WTC11 (cell line): ENCODE results near the gene APOL1. TPM values are rescaled to one million over a fixed set of nuclear protein-coding genes. Genes with fewer than 3 reads are reported as not detected.
A peak's percentile ranks its signal among the peaks of the same experiment; 100 is the strongest.

ENCODE experiments used
- ATAC-seq: fragments of 200-7000 bp; cut with Tn5 transposase; 2 replicates; pipeline ENCODE4 v1.10.0; 2021; ENCODE audit warnings: mild to moderate bottlenecking, moderate library complexity
- CTCF ChIA-PET: fragments of 300-600 bp; sonication (Branson Sonifier 250); formaldehyde crosslinking; loops from one replicate; lab custom pipeline; 2021; ENCODE audit warnings: antibody characterized with exemption; lab: Charles Lee
- POLR2A ChIA-PET: fragments of 350-600 bp; sonication (Branson Sonifier 250); formaldehyde crosslinking; loops from one replicate; lab custom pipeline; 2021; ENCODE audit warnings: antibody characterized with exemption; lab: Charles Lee
- DNase-seq: peaks from one replicate; pipeline ENCODE4 v3.0.0; 2021; ENCODE audit warnings: low spot score
- H3K27ac Mint-ChIP-seq: 2 replicates; pipeline ENCODE4 v1.8.0; 2021; ENCODE audit warnings: mixed read lengths
- H3K27me3 Mint-ChIP-seq: 2 replicates; pipeline ENCODE4 v1.8.0; 2021; ENCODE audit warnings: low read depth, mild to moderate bottlenecking, moderate library complexity, mixed read lengths
- H3K36me3 Mint-ChIP-seq: 2 replicates; pipeline ENCODE4 v1.8.0; 2021; ENCODE audit warnings: mixed read lengths
- H3K4me1 Mint-ChIP-seq: 2 replicates; pipeline ENCODE4 v1.8.0; 2022; ENCODE audit warnings: mixed read lengths
- H3K4me3 Mint-ChIP-seq: 2 replicates; pipeline ENCODE4 v1.8.0; 2021; ENCODE audit warnings: mild to moderate bottlenecking, moderate library complexity, mixed read lengths
- H3K9me3 Mint-ChIP-seq: 2 replicates; pipeline ENCODE4 v1.8.0; 2021; ENCODE audit warnings: mixed read lengths
- FOXP1 ChIP-seq: sonication (generic); formaldehyde crosslinking; IDR thresholded peaks from 2 replicates; pipeline ENCODE4 v1.8.0; 2022; ENCODE audit warnings: missing genetic modification reagents, mild to moderate bottlenecking, moderate library complexity, borderline replicate concordance
- NR2C2 ChIP-seq: sonication (generic); formaldehyde crosslinking; IDR thresholded peaks from 2 replicates; pipeline ENCODE4 v1.8.0; 2022; ENCODE audit warnings: mild to moderate bottlenecking, missing genetic modification reagents
- OVOL2 ChIP-seq: fragments of 250-450 bp; sonication (Bioruptor Pico); IDR thresholded peaks from 2 replicates; pipeline ENCODE4 v1.9.0; 2021; ENCODE audit warnings: mild to moderate bottlenecking, borderline replicate concordance
- ZNF232 ChIP-seq: sonication (generic); formaldehyde crosslinking; IDR thresholded peaks from 2 replicates; pipeline ENCODE4 v1.8.0; 2022; ENCODE audit warnings: mild to moderate bottlenecking, missing genetic modification reagents
- ZNF423 ChIP-seq: fragments of 250-450 bp; sonication (Bioruptor Pico); IDR thresholded peaks from 2 replicates; pipeline ENCODE4 v2.1.2; 2022; ENCODE audit warnings: mild to moderate bottlenecking, moderate library complexity
- total RNA-seq: library from RNA; stranded (reverse); gene quantifications from 3 replicates; pipeline ENCODE4 v1.2.3, GENCODE V29; 2021
- TF ChIP-seq, protein P1 (sequence below): sonication (generic); formaldehyde crosslinking; IDR thresholded peaks from 2 replicates; pipeline ENCODE4 v1.8.0; 2023; ENCODE audit warnings: mild to moderate bottlenecking, missing genetic modification reagents
- TF ChIP-seq, protein P2 (sequence below): fragments of 200-600 bp; IDR thresholded peaks from 2 replicates; pipeline ENCODE4 v1.8.0; 2022; ENCODE audit warnings: antibody characterized with exemption
- TF ChIP-seq, protein P3 (sequence below): sonication (generic); formaldehyde crosslinking; IDR thresholded peaks from 2 replicates; pipeline ENCODE4 v1.8.0; 2022; ENCODE audit warnings: missing genetic modification reagents
- TF ChIP-seq, protein P4 (sequence below): sonication (generic); formaldehyde crosslinking; IDR thresholded peaks from 2 replicates; pipeline ENCODE4 v1.8.1; 2022; ENCODE audit warnings: mild to moderate bottlenecking, missing genetic modification reagents, moderate library complexity, borderline replicate concordance
- TF ChIP-seq, protein P5 (sequence below): sonication (generic); formaldehyde crosslinking; IDR thresholded peaks from 2 replicates; pipeline ENCODE4 v1.8.0; 2023; ENCODE audit warnings: missing genetic modification reagents, mild to moderate bottlenecking, borderline replicate concordance
- TF ChIP-seq, protein P6 (sequence below): sonication (generic); formaldehyde crosslinking; IDR thresholded peaks from 2 replicates; pipeline ENCODE4 v1.8.0; 2022; ENCODE audit warnings: mild to moderate bottlenecking, missing genetic modification reagents
- TF ChIP-seq, protein P7 (sequence below): fragments of 250-450 bp; sonication (Bioruptor Pico); IDR thresholded peaks from 2 replicates; pipeline ENCODE4 v1.9.0; 2021; ENCODE audit warnings: moderate library complexity, mild to moderate bottlenecking, inconsistent platforms, borderline replicate concordance

The APOL1 gene
- total RNA-seq, 1 experiment from 2014 or later = 0.35 TPM

DNA sequence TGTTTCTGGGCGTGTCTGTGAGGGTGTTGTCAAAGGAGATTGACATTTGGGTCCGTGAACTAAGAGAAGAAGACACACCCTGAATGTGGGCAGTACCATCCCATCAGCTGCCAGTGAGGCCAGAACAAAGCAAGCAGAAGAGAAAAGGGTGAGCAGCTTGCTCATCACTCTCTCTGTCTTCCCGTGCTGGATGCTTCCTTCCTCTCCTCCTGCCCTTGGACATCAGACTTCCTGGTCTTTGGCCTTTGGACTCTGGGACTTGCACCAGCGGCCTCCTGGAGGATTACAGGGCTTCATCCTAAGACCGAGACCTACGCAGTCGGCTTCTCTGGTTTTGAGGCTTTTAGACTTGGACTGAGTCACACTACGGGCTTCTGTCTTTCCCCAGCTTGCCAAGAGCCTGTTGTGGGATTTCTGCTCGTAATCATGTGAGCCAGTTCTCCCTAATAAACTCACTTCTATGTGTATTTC is 32.4 kb upstream of the APOL1 start:
- ATAC-seq (peak; percentile 47), DNase-seq (no peak)
- Mint-ChIP-seq H3K4me3 (no peak overlapping the region), H3K27ac (no peak overlapping the region), H3K4me1 (peaks cover 15% of the 10 kb centered on the region), H3K9me3 (no peaks in the 10 kb centered on the region), H3K27me3 (peaks cover 1% of the 10 kb centered on the region), H3K36me3 (no peaks in the 10 kb centered on the region)
- POLR2A ChIA-PET = no interaction called here
- TF ChIP-seq ZNF232 (CRISPR knock-in tag) = no peak
- TF ChIP-seq, protein P1, sequence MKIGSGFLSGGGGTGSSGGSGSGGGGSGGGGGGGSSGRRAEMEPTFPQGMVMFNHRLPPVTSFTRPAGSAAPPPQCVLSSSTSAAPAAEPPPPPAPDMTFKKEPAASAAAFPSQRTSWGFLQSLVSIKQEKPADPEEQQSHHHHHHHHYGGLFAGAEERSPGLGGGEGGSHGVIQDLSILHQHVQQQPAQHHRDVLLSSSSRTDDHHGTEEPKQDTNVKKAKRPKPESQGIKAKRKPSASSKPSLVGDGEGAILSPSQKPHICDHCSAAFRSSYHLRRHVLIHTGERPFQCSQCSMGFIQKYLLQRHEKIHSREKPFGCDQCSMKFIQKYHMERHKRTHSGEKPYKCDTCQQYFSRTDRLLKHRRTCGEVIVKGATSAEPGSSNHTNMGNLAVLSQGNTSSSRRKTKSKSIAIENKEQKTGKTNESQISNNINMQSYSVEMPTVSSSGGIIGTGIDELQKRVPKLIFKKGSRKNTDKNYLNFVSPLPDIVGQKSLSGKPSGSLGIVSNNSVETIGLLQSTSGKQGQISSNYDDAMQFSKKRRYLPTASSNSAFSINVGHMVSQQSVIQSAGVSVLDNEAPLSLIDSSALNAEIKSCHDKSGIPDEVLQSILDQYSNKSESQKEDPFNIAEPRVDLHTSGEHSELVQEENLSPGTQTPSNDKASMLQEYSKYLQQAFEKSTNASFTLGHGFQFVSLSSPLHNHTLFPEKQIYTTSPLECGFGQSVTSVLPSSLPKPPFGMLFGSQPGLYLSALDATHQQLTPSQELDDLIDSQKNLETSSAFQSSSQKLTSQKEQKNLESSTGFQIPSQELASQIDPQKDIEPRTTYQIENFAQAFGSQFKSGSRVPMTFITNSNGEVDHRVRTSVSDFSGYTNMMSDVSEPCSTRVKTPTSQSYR (CRISPR knock-in tag) = no peak
- CTCF ChIA-PET = interaction anchor here (0.8 to 1.6 kb wide), 4 partner anchors 9 to 76 kb away, joined by 3 to 8 read pairs (median 4); partner anchors contain the start of gene APOL2

DNA sequence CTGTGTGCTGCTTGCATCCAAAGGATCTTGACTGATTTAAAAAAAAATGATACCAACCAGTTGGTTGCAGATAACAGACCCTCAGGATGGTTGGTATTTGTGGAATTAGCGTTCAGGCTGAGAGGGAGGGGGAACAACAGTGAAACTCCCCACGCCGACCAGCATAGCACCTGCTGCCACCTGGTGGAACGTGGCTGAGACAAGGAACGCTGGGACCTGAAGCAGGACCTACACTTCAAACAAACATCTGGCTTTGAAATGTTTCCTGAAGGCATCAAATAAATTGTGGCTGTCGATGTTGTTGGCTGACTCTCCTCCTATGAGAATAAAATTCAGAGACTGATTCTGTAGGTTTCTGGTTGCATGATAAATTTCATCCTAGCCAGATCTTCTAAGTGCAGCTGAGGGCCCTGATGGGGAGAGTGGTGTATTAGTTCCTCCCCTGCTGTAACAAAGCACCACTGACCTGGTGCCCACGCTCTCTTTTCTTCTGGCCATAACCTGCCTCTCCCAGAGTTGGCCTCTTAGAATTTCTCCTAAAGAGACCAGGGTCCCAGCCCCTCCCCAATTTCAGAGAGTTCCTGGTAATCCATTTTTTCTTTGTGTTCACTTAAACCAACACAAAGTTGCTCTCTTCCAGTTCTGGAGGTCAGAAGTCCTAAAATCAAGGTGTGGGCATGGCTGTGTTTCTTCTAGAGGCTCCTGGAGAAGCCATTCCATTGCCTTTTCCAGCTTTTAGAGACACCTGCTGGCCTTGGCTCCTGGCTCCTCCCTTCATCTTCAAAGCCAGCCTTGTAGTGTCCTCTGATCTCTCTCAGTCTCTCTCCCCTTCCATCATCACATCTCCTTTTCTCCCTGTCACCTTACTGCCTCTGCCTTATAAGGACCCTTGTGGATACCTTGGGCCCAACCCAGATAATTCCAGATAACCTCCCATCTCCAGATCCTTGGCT is 30.9 kb upstream of the APOL1 start:
- ATAC-seq (peak; percentile 90), DNase-seq (peak; percentile 74)
- CTCF ChIA-PET = interaction anchor here (0.8 kb wide), 1 partner anchor 18 kb away, joined by 5 read pairs; no protein-coding TSS in a partner anchor
- Mint-ChIP-seq H3K27me3 (no peaks in the 10 kb centered on the region), H3K27ac (0 out of 2 replicates have a peak overlapping the region, but pooled peaks have one; percentile 58), H3K36me3 (no peaks in the 10 kb centered on the region), H3K4me3 (no peak overlapping the region), H3K4me1 (peaks cover 15% of the 10 kb centered on the region), H3K9me3 (no peaks in the 10 kb centered on the region)
- TF ChIP-seq, protein P2, sequence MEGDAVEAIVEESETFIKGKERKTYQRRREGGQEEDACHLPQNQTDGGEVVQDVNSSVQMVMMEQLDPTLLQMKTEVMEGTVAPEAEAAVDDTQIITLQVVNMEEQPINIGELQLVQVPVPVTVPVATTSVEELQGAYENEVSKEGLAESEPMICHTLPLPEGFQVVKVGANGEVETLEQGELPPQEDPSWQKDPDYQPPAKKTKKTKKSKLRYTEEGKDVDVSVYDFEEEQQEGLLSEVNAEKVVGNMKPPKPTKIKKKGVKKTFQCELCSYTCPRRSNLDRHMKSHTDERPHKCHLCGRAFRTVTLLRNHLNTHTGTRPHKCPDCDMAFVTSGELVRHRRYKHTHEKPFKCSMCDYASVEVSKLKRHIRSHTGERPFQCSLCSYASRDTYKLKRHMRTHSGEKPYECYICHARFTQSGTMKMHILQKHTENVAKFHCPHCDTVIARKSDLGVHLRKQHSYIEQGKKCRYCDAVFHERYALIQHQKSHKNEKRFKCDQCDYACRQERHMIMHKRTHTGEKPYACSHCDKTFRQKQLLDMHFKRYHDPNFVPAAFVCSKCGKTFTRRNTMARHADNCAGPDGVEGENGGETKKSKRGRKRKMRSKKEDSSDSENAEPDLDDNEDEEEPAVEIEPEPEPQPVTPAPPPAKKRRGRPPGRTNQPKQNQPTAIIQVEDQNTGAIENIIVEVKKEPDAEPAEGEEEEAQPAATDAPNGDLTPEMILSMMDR = peak; percentile 24; the same call in 1 of the 2 replicates
- TF ChIP-seq NR2C2 (no peak), ZNF423 (CRISPR knock-in tag) (no peak), OVOL2 (CRISPR knock-in tag) (no peak), FOXP1 (CRISPR knock-in tag) (no peak)
- TF ChIP-seq, protein P3, sequence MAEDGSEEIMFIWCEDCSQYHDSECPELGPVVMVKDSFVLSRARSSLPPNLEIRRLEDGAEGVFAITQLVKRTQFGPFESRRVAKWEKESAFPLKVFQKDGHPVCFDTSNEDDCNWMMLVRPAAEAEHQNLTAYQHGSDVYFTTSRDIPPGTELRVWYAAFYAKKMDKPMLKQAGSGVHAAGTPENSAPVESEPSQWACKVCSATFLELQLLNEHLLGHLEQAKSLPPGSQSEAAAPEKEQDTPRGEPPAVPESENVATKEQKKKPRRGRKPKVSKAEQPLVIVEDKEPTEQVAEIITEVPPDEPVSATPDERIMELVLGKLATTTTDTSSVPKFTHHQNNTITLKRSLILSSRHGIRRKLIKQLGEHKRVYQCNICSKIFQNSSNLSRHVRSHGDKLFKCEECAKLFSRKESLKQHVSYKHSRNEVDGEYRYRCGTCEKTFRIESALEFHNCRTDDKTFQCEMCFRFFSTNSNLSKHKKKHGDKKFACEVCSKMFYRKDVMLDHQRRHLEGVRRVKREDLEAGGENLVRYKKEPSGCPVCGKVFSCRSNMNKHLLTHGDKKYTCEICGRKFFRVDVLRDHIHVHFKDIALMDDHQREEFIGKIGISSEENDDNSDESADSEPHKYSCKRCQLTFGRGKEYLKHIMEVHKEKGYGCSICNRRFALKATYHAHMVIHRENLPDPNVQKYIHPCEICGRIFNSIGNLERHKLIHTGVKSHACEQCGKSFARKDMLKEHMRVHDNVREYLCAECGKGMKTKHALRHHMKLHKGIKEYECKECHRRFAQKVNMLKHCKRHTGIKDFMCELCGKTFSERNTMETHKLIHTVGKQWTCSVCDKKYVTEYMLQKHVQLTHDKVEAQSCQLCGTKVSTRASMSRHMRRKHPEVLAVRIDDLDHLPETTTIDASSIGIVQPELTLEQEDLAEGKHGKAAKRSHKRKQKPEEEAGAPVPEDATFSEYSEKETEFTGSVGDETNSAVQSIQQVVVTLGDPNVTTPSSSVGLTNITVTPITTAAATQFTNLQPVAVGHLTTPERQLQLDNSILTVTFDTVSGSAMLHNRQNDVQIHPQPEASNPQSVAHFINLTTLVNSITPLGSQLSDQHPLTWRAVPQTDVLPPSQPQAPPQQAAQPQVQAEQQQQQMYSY (CRISPR knock-in tag) = peak; percentile 62; the same call in 1 of the 2 replicates
- TF ChIP-seq, protein P4, sequence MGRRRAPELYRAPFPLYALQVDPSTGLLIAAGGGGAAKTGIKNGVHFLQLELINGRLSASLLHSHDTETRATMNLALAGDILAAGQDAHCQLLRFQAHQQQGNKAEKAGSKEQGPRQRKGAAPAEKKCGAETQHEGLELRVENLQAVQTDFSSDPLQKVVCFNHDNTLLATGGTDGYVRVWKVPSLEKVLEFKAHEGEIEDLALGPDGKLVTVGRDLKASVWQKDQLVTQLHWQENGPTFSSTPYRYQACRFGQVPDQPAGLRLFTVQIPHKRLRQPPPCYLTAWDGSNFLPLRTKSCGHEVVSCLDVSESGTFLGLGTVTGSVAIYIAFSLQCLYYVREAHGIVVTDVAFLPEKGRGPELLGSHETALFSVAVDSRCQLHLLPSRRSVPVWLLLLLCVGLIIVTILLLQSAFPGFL (CRISPR knock-in tag) = no peak
- TF ChIP-seq, protein P5, sequence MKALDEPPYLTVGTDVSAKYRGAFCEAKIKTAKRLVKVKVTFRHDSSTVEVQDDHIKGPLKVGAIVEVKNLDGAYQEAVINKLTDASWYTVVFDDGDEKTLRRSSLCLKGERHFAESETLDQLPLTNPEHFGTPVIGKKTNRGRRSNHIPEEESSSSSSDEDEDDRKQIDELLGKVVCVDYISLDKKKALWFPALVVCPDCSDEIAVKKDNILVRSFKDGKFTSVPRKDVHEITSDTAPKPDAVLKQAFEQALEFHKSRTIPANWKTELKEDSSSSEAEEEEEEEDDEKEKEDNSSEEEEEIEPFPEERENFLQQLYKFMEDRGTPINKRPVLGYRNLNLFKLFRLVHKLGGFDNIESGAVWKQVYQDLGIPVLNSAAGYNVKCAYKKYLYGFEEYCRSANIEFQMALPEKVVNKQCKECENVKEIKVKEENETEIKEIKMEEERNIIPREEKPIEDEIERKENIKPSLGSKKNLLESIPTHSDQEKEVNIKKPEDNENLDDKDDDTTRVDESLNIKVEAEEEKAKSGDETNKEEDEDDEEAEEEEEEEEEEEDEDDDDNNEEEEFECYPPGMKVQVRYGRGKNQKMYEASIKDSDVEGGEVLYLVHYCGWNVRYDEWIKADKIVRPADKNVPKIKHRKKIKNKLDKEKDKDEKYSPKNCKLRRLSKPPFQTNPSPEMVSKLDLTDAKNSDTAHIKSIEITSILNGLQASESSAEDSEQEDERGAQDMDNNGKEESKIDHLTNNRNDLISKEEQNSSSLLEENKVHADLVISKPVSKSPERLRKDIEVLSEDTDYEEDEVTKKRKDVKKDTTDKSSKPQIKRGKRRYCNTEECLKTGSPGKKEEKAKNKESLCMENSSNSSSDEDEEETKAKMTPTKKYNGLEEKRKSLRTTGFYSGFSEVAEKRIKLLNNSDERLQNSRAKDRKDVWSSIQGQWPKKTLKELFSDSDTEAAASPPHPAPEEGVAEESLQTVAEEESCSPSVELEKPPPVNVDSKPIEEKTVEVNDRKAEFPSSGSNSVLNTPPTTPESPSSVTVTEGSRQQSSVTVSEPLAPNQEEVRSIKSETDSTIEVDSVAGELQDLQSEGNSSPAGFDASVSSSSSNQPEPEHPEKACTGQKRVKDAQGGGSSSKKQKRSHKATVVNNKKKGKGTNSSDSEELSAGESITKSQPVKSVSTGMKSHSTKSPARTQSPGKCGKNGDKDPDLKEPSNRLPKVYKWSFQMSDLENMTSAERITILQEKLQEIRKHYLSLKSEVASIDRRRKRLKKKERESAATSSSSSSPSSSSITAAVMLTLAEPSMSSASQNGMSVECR = no peak
- TF ChIP-seq, protein P6, sequence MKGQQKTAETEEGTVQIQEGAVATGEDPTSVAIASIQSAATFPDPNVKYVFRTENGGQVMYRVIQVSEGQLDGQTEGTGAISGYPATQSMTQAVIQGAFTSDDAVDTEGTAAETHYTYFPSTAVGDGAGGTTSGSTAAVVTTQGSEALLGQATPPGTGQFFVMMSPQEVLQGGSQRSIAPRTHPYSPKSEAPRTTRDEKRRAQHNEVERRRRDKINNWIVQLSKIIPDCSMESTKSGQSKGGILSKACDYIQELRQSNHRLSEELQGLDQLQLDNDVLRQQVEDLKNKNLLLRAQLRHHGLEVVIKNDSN = no peak
- TF ChIP-seq, protein P7, sequence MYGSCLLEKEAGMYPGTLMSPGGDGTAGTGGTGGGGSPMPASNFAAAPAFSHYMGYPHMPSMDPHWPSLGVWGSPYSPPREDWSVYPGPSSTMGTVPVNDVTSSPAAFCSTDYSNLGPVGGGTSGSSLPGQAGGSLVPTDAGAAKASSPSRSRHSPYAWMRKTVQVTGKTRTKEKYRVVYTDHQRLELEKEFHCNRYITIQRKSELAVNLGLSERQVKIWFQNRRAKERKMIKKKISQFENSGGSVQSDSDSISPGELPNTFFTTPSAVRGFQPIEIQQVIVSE (CRISPR knock-in tag) = no peak
- POLR2A ChIA-PET = no interaction called here
